Stimulated activated CD8-positive, alpha-beta memory T cell treated with anti-CD3 and anti-CD28 coated beads, Interleukin-15, amount 100 ng/mL, for 4 hours (primary cell): ENCODE measurements around the gene LRMDA.

Experiments used
- DNase-seq, 2 donors: peaks; one replicate each; pipeline ENCODE4 v3.0.0-alpha.2; 2020; ENCODE audit warnings: low read depth in 2 of 2

LRMDA gene

DNA sequence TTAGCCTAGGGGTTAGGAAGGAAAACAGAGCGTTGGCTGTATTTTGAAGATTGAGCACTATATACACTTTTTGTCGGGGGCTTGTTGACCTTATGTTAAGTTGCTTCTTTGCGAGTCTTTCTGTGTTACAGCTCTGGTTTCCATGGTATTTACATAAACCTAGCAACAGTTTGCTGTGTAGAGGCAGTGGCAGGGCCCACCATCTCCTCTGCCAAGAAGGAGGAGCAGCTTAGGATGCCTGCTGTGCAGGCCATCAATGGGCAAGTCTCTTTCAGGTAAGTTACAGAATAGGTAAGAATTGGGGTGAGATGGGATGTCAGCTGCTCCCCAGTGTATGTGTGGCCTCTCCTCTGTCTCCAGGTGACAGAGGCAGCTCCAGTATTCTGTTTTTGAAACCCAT, 485.5 kb downstream of the LRMDA start:
- DNase-seq, result no peak

DNA sequence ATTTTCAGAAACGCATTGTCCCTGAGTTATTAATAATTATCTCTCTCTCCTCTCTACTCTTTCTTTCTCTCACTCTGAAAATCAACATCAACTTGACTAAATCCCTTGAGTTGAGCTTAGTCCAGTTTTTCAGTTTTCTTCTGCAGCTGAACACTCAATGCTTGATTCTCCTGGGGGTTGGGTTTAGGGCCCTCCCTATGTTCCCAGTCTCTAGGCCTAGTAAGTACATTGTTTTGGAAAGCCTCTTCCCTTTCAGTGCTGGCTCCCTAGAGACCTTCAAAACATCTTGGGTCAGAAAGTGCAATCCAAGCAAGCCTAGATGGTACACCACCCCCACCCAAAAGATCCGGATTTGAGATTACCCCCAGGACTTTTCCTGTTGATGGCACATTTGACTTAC, 488.5 kb downstream of the LRMDA start:
- DNase-seq, result no peak

DNA sequence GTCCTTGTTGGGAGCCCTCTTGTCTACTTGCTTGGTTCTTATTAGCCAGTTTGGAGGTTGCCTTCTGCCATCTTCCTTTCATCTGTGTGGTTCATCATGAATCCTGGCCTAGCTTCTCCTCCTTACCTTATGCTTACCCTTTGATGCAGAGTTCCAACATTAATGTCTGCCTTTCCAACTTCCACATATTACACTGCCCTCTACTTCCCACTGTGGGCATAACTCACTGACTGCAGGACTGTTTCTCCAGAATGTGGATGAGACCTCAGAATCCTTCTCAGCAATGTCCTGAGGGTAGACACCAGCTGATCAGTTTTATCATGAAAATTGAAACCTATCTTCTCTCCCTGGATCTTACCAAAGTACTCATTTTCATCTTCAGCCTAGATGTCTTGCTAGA, 491.0 kb downstream of the LRMDA start:
- DNase-seq, result no peak

DNA sequence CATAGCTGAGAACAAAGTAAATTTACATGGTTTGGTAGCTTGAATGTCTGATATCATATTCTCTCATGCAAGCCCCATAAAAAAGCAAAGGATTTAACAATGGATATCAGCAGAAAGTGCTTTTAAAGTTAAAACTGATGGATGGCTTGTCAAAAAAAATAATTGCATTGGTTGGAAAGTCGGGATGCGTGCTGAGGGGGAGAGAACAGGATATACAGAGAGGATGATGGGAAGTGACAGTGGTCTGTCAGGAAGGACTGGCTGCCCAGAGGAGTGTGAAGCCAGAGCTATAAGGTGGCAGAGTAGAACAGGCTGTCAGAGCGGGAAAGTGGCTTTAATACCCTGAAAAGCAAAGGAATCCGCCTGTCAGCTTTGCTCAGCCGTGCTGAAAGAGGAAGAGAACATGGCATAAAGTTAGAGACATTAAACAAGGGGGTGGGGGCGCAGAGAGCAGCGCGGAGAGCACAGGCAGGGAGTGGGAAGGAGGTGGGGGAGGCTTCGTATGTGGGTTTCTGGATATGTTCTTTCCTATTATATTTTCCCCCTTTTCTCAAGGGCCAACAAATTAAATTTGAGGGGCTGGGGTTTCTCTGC, 493.0 kb downstream of the LRMDA start:
- no peak for DNase-seq

DNA sequence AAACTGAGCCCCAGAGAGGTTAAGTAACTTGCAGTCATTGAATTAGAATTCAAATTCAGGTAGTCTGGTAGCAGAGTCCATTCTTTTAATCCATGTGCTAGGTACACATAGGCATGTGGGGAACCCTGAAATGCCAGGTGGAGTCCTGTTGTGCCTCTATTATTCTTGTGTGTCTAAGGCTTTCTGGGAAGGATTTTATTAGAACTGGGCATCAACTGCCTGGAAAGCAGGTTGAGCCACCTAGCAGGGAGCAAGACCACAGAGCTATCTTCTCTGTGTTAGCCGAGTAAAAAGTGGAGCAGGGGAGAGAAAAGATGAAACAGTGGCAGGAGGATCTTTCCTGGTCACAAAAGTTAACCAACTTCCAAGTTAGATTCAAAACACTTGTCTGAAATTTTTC, 494.6 kb downstream of the LRMDA start:
- no peak for DNase-seq

DNA sequence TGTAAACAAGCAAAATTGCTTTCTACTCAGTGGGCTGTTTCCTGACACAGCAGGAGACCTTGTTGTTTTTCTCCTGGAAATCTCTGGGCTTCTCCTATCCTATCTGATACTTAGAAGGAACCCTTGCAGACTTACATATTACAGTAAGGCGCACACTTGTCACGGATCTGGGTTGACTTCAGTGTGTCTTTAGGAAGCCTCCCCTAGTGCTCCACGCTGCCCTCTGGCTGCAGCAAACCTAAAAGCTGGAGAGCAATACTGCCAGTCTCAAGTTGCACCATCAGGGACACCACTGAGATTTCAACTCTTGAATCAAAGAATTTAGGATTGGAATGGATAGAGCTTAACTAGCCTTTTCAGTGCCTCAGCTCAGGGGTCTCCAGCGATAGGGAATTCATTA, 495.3 kb downstream of the LRMDA start:
- DNase-seq, result no peak

DNA sequence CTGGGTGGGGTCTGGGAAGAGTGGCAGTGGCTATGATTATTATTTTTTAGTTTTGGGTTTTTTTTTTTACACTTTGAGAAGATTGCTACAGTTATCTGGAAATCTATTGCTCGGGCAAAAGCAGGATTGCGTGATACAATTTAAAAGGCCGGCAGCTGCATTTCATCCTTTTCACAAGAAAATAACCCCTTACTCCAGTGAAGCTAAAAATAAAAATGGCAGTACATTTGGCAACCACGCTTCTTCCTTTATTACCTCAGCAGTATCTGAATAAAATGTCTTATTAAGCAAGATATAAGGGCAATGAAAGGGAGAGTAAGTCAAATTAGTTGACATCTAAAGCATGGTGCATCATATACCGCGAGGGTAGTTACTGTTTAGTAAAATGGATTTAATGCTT, 496.8 kb downstream of the LRMDA start:
- no peak for DNase-seq

DNA sequence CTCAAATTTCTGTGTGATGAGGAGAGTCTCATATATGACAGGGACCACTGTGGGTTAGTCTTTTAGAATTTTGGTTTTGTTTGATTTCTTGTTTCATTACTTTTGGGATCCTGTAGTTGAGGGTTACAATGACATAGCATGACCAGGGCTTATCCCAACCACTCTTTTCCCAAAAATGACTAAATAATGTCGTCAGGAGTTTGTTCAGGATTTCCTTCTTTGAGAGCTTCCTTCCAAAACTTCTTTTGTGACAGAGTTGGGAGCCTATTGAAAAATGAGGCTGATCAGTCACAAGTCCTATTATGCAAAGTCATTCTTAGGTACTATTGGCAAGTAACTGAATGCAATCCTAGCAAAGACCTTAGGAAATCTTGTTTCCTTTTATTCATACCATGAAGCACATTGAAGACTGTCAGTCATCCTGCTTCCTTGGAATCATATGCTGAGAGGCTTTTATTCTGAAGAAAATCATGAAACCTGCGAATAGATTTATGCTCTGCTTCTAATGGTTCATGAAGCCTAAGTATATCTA, 498.3 kb downstream of the LRMDA start:
- DNase-seq, result no peak

DNA sequence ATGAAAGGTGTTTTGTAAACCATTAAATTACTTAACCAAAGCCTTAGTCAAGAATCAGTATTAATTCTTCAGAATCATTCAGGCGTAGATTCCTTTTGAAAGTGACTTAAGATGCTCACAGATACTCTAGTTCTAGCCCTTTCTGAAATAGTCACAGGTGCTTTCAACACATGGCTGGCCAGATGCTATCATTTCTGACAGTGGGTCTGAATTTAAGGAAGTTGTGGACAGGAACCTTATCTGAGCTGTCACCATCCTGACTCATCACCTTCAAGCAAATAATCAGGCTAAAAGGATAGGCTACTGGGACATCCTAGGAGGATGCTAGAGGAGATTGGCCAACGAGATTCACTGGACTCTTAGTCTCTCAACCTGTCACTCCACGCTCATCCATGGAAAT, 501.5 kb downstream of the LRMDA start:
- no peak for DNase-seq

DNA sequence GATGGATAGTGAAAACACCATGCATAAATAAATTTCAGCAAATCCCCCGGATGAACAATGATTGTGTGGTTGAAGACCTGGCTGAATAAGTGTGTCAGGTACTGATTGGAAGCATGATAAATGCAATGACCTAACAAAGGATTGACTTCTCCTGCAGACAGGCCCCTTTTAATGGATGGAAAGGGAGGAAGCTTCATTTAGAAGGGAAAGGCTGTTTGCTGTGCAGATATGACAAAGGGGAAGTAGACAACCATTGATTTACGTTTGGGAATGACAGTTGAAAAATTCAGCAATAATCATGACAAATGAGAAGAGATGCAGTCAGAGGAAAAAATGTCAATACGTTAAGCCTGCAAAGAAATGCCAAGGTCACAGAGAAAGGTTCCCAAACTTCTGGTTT, 503.8 kb downstream of the LRMDA start:
- no peak for DNase-seq

DNA sequence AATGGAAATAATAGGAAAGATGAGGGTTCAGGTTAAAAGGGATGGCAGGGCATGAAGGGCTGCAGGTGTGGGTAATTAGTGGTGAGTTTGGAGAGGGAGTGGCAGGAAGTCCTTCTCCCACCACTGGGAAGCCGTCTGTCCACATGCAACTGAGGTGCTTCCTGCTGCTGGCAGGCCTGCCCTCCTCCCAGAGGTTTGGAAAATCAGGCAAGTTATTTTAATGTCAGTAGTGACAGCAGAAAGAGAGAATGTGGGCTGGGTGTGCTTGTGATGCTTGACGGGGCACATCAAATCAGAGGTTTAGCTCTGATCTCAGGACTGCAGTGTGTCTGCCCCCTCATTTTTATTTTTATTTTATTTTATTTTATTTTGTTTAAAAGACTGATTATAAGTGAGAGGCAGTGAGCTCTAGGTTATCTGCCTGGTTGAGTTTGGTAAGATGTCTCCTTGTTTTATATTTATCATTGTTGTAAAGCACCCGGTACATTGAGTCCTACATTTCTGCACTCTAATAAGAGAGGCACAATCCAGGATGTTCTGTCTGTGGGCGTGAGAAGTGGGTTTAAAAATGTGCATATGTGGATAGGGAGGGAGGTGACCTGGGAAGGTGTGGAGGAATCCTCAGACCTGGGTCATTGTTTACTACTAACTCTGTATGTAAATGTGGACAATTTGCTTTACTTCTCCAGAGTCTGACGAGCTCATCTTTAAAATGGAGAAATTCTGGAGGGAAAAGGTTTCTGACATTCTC, 504.4 kb downstream of the LRMDA start:
- no peak for DNase-seq

DNA sequence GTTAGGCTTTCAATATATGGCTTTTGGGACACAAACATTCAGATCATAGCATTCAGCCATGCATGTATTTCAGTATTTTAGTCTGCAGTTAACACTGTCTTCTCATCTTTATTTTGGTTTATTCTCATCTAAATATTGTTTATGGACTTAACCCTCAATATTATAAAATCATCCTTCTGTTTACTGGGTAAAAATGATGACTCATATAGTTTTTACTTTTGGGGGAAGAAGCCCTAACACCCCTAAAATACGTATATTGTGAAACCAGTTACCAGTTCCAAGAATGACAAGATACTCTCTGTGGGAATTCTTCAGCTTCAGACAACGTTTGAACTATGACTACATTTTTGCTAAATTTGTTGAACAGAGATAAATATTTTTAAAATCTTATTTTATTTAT, 505.4 kb downstream of the LRMDA start:
- no peak for DNase-seq

DNA sequence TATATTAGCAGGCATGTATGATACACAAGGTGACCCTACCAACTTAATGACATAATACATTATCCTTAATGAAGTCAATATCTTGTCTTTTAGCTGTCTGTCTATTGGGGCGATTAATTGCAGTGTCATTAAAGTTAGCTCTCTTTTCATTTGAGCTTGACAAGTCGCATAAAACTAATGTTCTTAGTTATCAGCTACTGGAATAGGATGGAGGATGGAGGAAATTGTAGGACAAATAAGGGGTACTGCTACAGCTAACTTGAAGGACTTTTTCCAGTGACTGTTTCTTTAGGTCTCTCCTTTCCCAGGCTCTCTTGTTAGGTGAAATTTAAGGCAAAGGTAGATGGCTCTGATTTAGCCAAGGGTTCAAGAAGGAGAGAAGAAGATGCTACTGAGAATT, 506.4 kb downstream of the LRMDA start:
- DNase-seq, result no peak

DNA sequence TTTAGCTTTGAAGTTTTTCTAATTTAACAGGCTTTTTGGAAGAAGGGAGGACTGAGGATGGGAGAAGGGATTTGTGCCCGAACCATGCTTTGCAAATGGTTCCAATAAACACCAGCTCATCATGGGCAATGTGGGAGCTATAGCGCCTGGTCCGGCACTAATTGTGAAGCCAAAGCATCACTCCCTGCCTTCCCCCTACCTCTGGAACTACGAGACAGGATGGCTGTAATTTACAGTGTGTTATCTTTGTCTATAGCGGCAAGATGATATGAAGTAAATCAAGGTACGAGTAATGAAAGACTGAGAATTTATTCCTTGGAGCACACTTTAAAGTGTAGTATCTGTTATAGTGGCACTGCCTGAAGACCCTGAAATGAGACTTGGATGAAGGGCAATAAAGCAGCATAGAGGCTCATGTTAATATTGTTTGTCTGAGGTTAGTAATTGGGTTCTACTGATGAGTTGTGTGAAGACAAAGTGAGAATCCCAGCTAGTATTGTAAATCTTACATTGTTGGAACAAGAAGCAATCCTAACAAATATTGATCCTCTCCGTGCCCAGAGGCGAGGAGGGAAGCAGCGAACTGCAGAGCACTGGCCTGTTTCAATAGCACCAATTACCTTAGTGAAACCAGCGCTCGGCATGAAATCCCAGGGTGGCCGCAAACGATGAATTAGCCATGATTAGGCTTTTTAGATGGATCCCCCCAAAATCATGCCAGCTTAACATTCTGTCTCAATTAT, 507.1 kb downstream of the LRMDA start:
- no peak for DNase-seq

DNA sequence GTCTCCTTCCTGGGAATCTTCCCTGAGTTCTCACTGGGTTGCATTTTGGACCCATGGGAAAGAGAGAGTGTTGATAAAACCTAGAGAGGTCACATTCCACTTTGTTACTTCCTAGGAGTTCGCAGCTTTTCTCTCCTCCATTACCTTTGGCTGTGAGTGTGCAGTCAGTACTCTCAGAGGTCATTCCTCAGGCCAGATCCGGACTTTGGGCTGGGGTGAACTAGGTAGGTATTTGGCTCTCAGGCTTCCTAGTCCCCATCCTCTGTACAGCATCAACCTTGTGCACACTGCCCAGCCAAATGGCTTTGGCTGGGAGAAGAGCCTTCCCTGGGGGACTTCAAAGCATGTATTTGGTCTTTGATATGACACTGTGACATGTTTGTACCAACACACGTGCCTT, 508.1 kb downstream of the LRMDA start:
- no peak for DNase-seq

DNA sequence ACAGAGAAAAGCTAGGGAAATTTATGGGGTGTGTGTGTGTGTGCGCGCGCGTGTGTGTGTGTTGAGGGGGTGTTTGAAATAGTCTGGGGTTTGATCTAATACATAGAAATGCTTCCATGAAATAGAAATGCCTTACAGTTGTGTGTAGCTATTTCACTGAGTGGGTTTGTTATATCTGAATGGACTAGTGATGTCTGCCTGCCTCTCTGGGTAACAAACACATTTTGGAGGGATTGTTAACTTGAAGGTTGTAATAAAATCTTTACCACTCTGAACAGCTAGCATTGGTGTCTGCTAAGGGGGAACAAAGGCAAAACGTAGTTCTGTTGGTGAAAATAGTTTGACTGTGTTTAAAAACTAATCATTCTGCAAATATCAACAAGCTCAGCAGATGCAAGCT, 509.3 kb downstream of the LRMDA start:
- no peak for DNase-seq

DNA sequence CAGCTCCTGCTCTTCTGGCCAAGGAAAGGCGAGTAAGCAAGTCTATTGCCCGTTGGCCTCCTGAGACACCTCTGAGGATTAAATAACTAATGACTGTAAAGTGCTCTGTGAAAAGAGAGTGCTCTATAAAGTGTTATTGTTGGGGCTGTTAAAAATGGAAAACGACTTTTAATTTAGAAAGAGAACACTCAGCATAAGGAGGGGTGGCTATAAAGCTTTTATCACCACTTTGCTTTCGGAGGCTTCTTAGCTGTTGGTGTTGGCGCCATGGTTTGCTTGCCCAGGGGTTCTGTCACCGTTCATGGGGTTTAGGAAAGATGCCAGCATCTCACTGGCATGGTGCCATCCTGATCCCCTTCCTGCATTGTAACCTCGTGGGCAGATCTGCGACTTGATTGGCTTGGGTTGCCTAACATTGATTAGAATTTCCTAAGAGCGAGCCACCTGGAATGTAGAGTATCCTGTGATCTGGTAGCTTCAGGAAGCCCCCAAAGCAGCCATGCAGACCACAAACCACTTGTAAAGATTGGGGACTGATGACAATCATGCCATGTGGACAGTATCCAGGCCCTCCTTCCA, 509.9 kb downstream of the LRMDA start:
- no peak for DNase-seq

DNA sequence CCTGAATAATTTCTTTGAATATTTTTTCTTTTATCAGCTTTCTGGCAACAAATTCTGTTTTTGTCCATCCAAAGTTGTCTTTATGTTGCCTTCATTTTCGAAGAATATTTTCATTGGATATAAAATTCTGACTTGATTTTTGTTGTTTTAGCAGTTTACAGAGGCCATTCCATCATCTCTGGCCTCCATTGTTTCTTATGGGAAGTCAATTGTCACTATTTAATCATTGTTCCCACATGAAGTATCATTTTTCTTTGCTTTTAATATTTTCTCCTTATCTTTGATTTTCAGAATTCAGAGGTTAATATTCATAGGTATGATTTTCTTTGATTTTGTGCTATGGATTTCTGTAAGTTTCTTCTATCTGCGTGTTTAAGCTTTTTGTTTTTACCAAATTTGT, 512.6 kb downstream of the LRMDA start:
- DNase-seq, result no peak

DNA sequence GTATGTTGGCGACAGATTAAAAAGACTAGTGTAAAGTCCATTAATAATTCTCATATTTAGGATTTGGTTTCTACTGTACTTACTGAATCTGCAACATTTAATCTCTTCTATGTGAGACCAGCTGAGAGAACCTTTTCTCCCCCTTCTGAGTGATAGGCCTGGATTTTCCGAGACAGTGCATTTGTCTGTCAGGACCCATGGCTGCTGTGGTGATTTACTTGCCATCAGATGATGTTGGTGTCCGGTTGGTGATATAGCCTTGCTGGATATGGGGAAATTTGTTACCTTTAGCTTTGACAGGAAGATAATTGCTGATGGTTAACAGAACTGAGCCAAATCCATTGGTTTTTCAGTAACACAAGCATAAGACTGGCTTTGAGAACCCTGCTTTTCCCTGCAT, 517.2 kb downstream of the LRMDA start:
- no peak for DNase-seq

DNA sequence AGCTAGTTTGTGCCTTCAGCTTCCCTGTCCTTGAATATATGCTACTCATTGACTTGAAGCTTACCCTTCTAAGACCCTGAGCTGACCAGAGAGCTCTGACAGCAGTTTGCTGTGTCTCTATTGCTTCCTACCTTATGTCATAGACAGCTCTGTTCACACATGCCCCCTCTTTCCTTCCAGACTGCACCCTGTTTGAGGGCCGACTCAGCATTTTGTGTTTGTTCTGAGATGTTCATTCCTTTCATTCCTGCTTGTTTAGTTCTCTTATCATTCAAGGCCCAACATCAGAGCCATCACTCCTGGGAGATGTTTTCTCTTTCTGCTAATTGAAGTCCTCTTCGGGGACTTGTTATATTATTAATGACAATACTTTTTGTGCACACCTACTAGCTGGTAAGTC, 518.9 kb downstream of the LRMDA start:
- no peak for DNase-seq

DNA sequence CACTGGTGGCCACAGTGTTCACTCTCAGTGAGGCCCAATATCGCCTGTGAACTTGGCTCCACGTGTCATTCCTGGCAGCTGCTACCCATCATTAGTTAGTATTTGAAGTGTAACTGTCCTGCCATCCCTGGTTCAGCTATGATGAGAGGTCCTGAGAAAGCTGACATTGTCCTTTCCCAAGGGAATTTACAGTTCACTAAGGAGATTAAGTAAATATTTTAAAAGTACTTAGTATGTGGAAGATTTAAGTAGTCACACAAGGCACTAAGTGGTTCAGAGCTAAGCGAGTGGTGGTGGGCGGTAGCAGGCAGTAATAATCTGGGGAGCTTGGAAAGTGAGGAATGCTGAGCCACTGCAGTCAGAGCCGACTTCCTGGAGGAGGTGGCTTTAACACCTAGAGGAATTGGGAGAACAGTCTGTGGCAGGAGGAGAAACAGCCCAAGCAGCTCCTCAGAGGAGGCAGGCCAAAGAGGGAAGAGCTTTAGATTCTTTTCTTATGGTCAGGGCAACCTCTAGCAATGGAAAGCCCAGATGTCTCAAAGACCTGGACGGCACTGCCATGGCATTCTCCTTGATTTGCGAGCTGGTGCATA, 519.7 kb downstream of the LRMDA start:
- DNase-seq, result no peak

DNA sequence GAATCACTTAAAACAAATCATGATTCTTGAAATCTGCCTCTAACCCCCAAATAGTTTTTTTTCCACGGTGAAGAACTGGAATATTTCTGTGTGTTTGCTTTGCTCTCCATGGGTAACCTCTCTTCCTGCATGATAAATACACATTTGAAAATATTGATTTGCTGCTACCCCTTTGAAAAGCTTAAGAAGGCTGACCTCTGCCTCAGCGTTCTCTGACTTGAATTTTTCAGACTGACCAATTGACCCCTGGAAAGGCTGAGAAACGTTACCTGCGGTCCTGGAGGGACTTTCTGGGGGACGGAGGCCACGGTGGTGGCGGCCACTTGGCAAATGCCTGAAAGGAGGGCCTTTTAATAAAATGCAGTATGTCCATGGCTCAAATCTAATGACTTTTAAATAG, 520.2 kb downstream of the LRMDA start:
- no peak for DNase-seq
